ENCODE results near the gene FRMD4A.

FRMD4A gene

GRCh38 chr10:14025283-14026189 is 305.2 kb downstream of the FRMD4A start:
- in situ Hi-C loops (cut with HindIII; ENCODE audit: low sequenced_read_pairs), result no loop called here

GRCh38 chr10:14024329-14025202 is 306.2 kb downstream of the FRMD4A start:
- in situ Hi-C loops (cut with HindIII; ENCODE audit: low sequenced_read_pairs), result no loop called here

- in situ Hi-C loops (cut with HindIII; ENCODE audit: low sequenced_read_pairs), result no loop called here
Measured at GRCh38 chr10:14023673-14024328, 306.9 kb downstream of the FRMD4A start.

- in situ Hi-C loops (cut with HindIII; ENCODE audit: low sequenced_read_pairs), result no loop called here
Measured at GRCh38 chr10:14022954-14023672, 307.6 kb downstream of the FRMD4A start.

GRCh38 chr10:14022052-14022451 is 308.7 kb downstream of the FRMD4A start:
- in situ Hi-C loops (cut with HindIII; ENCODE audit: low sequenced_read_pairs), result no loop called here

GRCh38 chr10:14020037-14020664 is 310.6 kb downstream of the FRMD4A start:
- in situ Hi-C loops (cut with HindIII; ENCODE audit: low sequenced_read_pairs), result no loop called here

- in situ Hi-C loops (cut with HindIII; ENCODE audit: low sequenced_read_pairs), result no loop called here
Measured at GRCh38 chr10:14017467-14017866, 313.3 kb downstream of the FRMD4A start.

- in situ Hi-C loops (cut with HindIII; ENCODE audit: low sequenced_read_pairs), result no loop called here
Measured at GRCh38 chr10:14016931-14017333, 313.8 kb downstream of the FRMD4A start.

GRCh38 chr10:14016011-14016536 is 314.6 kb downstream of the FRMD4A start:
- in situ Hi-C loops (cut with HindIII; ENCODE audit: low sequenced_read_pairs), result no loop called here

- in situ Hi-C loops (cut with HindIII; ENCODE audit: low sequenced_read_pairs), result no loop called here
Measured at GRCh38 chr10:14014423-14014822, 316.3 kb downstream of the FRMD4A start.

- in situ Hi-C loops (cut with HindIII; ENCODE audit: low sequenced_read_pairs), result no loop called here
Measured at GRCh38 chr10:14010769-14011574, 319.8 kb downstream of the FRMD4A start.

- in situ Hi-C loops (cut with HindIII; ENCODE audit: low sequenced_read_pairs), result no loop called here
Measured at GRCh38 chr10:14010101-14010558, 320.6 kb downstream of the FRMD4A start.

GRCh38 chr10:14009371-14010100 is 321.2 kb downstream of the FRMD4A start:
- in situ Hi-C loops (cut with HindIII; ENCODE audit: low sequenced_read_pairs), result no loop called here

- in situ Hi-C loops (cut with HindIII; ENCODE audit: low sequenced_read_pairs), result no loop called here
Measured at GRCh38 chr10:14008740-14009080, 322.0 kb downstream of the FRMD4A start.

GRCh38 chr10:14004536-14004935 is 326.2 kb downstream of the FRMD4A start:
- in situ Hi-C loops (cut with HindIII; ENCODE audit: low sequenced_read_pairs), result no loop called here

GRCh38 chr10:14003517-14004184 is 327.1 kb downstream of the FRMD4A start:
- in situ Hi-C loops (cut with HindIII; ENCODE audit: low sequenced_read_pairs), result no loop called here

- in situ Hi-C loops (cut with HindIII; ENCODE audit: low sequenced_read_pairs), result no loop called here
Measured at GRCh38 chr10:14001298-14002040, 329.3 kb downstream of the FRMD4A start.
